NCI-H1417 treated with DMSO at 0.1 percent for 48 hours (cell line): ENCODE measurements around the gene KANSL1.

ENCODE experiments used
- DNase-seq: peaks from one replicate; lab custom pipeline; 2025; lab: John Stamatoyannopoulos, UW

The KANSL1 gene

GRCh38 chr17:46169913-46170638 is 23.2 kb downstream of the KANSL1 start:
- no peak for DNase-seq

GRCh38 chr17:46167826-46168569 is 25.2 kb downstream of the KANSL1 start:
- DNase-seq: no peak

DNA sequence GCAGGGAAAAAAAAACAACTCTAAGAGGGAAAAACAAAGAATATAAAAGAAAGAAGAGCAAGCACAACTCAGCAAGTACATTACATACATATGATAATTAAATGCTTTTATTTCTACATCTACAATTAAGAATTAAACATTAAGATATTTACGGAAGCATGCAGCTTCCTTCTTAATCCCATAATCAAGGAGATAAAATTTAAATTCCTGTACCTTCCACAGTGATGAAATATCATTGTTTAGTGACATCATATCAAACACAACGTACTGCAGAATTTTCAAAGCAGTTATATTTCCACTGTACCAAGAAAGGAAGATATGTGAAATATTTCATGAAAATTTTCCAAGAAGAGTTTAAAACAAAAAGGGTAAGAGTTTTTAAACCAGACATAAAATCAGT is 26.0 kb downstream of the KANSL1 start:
- no peak for DNase-seq

DNA sequence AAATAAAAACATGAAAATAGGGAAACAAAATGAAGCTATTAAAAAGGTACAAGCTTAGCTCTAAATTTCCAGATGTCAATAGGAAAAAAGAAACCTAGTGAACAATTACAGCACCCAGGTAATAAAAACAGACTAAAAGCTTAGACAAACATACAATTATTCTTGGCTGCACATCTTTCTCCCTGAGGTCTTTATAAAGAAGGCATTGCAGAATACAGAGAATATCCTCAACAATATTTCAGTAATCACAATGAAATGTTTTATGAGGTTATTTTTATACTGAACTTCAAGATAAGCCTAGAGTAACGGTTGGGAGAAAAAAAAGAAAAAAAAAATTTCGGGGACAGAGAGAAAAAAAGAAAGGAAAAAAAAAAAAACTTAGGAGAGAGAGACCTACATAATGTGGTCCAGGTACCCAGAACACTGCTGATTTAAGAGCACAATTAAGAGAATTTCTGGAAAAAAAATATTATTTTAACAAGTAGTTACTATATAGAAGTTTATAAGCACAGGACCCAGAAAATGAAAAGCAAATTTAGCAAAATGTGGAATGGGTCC is 26.5 kb downstream of the KANSL1 start:
- peak; percentile 23 for DNase-seq

- no peak for DNase-seq
Observed at GRCh38 chr17:46163929-46164594, 29.2 kb downstream of the KANSL1 start.

GRCh38 chr17:46163316-46163715 is 29.9 kb downstream of the KANSL1 start:
- no peak for DNase-seq

DNA sequence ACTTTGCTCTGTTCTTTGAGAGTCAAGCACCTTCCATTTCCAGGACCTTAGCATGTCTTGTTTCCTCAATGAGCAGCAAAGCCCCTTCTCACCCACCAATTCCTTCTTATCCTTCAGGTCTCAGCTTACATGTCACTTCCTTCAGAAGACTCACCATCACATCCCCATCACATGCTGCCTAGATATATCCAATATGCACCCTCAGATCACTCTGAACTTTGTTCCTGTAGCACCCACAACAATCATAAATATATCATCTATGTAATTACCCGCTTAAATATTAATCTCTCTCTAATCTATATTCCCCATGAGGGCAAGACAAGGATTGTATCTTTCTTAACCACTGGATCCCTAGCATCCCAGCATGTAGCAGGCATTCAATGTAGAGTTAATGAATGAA is 30.4 kb downstream of the KANSL1 start:
- no peak for DNase-seq

- no peak for DNase-seq
Observed at GRCh38 chr17:46160169-46160568, 33.1 kb downstream of the KANSL1 start.

DNA sequence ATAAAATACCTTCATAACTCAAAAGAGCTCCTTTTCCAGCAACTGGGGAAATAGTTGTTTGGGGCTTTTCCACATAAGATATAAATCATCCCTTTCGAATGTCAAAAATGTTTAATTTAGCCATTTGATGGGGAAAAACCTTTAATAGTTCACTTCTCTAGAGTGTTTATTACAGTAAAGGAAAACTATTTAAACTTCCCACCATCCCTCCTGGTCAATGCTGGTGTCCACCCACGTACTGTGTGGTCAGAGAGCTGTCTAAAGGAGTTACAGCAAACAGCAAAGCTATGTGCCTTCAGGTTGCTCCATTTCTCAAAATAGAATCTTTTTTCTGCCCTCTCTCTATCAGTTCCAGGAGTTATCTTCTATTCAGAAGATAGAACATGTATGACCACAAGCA is 33.5 kb downstream of the KANSL1 start:
- DNase-seq: no peak

DNA sequence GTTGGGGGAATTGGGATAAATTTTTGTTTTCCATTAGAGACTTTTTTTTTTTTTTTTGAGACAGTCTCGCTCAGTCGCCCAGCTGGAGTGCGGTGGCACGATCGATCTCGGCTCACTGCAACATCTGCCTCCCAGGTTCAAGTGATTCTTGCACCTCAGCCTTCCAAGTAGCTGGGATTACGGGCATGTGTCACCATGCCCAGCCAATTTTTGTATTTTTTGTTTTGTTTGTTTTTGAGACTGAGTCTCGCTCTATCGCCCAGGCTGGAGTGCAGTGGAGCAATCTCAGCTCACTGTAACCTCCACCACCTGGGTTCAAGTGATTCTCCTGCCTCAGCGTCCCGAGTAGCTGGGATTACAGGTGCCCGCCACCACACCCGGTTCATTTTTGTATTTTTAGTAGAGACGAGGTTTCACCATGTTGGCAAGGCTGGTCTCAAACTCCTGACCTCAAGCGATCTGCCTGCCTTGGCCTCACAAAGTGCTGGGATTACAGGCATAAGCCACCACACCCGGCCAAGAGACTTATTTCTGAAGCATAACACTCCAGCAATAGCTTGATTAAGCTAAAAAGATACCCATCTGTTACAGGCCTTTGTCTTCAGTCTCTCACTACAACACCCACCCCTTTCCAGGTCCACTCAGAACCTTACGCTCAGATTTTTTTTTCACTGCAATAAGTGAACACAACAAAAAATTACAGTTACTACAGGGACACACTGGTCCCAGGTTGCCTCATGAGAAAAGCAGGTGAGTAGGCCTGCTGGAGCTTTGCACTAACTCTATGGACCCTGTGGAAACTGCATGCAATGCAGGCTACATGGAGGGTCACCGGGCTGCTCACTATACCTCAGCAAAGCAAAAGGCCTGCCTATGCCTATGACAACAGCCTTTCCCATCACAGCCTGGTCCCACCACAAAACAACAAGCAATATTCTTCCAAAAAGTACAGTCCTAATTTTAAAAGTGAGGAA is 34.6 kb downstream of the KANSL1 start:
- no peak for DNase-seq

DNA sequence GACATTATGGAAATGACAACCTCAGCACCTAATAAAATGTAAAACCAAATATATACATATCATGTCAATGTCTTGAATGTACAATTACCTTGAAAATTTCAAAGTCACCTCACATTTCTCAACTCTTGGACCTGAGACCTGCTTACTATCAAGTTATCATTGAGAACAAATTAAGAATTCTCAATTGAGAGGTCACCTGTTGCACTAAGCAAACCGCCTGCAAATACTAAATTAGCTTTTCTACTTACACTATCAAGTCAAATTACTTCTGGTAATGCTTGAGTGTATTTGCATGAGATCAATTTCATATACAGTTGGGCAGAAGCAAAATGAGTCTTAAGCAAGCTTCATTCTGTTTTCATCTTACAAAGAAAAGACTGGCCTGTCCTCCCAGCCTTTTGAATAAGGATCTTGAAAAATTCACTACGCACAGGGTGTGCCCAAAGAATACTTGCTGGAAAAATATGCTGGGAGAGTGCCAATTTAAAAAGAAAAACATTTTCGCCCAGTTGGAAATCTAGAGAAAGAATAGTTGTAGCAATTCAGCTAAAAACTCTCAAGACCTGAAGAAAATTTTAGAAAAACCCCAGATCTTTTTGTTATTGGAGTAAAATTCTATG is 35.7 kb downstream of the KANSL1 start:
- DNase-seq: no peak

DNA sequence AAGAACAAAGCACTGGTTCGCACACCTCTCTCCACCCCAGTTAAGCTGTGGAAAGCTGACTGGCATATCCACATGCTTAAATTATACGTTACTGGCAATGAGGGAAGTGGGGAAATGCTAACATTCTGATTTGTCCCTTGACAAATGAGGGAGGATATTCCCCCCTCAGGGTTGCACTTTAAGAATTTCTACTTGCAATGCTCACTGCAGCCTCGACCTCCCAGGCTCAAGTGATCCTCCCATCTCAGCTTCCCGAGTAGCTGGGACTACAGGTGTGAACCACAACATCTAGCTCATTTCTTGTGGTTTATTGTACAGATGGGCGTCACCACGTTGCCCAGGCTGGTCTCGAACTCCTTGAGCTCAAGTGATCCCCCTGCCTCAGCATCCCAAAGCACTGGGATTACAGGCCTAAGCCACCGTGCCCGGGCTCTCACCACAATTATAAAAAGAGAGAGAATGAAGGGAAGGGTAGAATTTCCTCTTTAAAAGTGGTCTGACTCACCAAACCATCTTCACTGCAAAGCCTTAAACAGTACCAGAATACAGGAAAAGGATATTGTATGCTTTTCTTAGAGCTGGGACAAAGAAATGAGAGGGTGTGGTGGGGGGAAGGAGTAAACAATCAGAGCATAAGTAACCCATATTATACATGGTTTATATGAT is 38.9 kb downstream of the KANSL1 start:
- DNase-seq: no peak

DNA sequence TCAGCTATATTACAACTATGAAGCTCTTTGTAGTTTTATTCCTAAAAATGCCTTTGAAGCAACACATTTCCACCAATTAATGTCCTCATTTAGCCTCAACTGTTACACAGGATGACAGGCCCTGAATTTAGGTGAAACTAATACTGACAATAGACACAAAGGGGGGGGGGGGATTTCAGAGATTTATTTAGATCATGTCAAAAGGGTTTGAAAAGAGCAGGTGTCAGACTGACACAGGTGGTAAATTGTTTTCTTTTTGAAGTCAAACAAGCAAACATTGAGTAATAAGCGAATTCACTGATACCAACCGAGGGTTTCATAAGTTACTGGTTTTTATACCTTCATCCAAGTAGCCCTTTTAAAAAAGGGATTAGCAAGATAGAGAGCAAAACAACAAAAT is 40.8 kb downstream of the KANSL1 start:
- DNase-seq: peak; percentile 61

GRCh38 chr17:46151762-46152161 is 41.5 kb downstream of the KANSL1 start:
- DNase-seq: no peak

- no peak for DNase-seq
Observed at GRCh38 chr17:46150216-46150963, 42.8 kb downstream of the KANSL1 start.

DNA sequence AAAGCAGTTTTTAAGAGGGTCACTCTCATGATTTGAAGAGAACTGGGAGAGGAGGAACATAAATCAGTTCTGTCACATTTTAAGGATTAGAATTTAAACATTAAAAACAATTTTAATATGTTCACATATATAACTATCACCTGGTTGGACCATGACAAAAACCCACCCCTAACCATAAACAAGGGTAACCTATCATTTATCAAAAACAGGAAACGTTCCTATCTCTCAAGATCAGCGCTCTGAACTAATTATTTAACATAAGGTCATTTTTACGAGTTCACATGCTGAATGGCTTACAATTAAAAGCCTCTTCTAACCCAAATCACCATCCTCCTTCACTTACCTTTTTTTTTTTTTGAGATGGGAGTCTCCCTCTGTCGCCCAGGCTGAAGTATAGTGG is 45.0 kb downstream of the KANSL1 start:
- DNase-seq: no peak

- no peak for DNase-seq
Observed at GRCh38 chr17:46147296-46147695, 45.9 kb downstream of the KANSL1 start.

- no peak for DNase-seq
Observed at GRCh38 chr17:46144246-46144645, 49.0 kb downstream of the KANSL1 start.

GRCh38 chr17:46143827-46144236 is 49.4 kb downstream of the KANSL1 start:
- DNase-seq: no peak

GRCh38 chr17:46141645-46142044 is 51.6 kb downstream of the KANSL1 start:
- no peak for DNase-seq
